Cardiac septum (tissue), 1 donor: ENCODE data around the gene SRP54. TPM values are rescaled to one million over a fixed set of nuclear protein-coding genes. Genes with fewer than 3 reads are reported as not detected.
"Not testable (repeated sequence)": the region's sequence is repeated elsewhere in the genome, so short reads cannot be mapped to it uniquely, and the experiment has no call there.

Experiments used
- DNase-seq: peaks from one replicate; pipeline ENCODE4 v3.0.0-alpha.2; 2020; ENCODE audit warnings: low spot score
- intact Hi-C: fragments of 100-400 bp; cut with DNase I; formaldehyde crosslinking; loops from one replicate; pipeline ENCODE4 v1.14.0; 2022
- total RNA-seq: library from RNA; stranded (reverse); fragmentation: NEBNext Ultra II Directional; extraction: Animal tissue kit (Norgen Biotek cat#: 25700); gene quantifications from one replicate; pipeline ENCODE4 v1.2.1, GENCODE V29; 2021
- donor health status: DM: no; HTN: no; CAD: no.

SRP54 gene
- total RNA-seq, 1 donor from 2014 or later = 33.9 TPM

DNA sequence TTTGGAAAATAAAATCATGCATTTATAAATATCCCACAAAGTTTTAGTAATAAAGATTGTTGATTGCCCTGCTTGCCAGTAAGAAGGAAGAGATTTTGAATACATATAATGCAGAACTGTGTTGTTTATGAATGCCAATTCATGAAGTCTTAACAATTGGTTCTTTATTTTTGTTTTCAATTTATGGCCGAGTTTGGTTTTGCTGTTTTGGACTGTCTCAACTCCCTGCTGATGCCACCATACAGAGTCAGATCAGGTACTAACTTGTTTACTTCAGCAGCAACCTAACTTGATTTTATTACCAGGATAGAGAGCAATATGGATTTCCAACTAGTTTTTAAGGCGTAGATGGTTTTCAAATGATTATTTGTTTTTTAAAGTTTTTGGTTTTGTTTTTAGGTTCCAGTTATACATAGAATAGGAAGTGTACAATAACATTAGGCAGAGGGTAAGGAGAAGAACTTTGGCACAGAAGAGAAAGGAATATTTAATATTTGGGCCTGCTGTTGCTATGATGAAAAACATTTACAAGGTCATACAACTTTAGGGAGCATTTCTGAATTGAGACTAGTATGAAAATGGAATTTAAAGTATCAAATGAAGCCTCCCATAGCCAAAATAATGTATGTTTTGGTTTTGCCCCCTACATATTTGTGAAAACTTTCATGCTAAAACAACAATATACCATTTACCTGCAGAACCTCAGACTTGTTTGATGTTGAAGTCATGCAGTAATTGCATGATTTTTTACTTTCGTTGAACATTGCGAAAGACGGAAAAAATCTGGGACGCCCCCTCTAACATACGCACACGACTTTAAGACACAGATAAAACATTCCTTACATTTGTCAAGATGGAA, 62.4 kb downstream of the SRP54 start:
- no peak for DNase-seq
- intact Hi-C loops = loop anchor here (5.0 to 10.0 kb wide), 3 partner anchors 77 to 370 kb away; partner anchors contain the start of genes PPP2R3C and PRORP

GRCh38 chr14:35045798-35046047, 62.9 kb downstream of the SRP54 start:
- DNase-seq = no peak
- intact Hi-C loops = loop anchor here (5.0 to 10.0 kb wide), 3 partner anchors 77 to 369 kb away; partner anchors contain the start of genes PPP2R3C and PRORP

GRCh38 chr14:35046048-35046750, 63.4 kb downstream of the SRP54 start, which contains the start of gene FAM177A1:
TSS of gene FAM177A1 (plus strand) at chr14:35046272. CDS start at chr14:35046464, 192 bp downstream.
- peak; percentile 99 for DNase-seq
- intact Hi-C loops = loop anchor here (5.0 to 10.0 kb wide), 3 partner anchors 76 to 369 kb away; partner anchors contain the start of genes PPP2R3C and PRORP

DNA sequence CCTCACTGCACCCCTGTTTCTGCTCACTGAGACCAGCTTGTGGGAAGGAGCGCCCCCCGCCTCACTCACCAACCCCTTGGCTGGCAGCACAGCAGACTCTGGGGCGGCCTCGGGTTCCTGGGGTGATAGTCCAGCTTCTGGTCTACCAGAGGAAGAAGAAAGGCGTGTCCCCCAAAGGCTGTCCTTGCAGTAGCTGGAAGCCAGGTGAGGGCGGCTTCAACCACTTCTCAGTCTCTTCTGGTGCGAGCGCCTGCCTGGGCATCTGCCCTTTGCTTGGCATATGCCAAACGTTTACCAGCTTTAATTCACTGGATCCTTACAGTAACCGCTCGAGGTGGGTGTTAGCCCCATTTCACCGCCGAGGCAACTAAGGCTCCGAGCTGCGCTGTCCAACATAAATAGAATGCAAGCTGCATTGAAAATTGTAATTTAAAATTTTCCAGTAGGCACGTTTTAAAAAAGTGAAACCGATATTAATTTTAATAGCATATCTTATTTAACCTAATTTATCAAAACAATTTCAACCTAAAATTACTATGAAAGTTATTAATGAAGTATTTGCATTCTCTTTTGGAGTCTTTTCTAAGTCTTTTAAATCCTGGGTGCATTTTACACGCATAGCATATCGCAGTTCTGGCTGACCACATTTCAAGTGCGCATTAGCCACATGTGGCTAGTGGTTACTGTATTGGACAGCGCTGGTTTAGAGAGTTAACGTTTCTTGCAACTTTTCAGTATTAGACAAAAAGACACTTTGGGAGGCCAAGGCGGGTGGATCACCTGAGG, 64.2 kb downstream of the SRP54 start:
- no peak for DNase-seq
- intact Hi-C loops = loop anchor here (5.0 to 10.0 kb wide), 3 partner anchors 75 to 368 kb away; partner anchors contain the start of genes PPP2R3C and PRORP

- no peak for DNase-seq
- intact Hi-C loops = loop anchor here (5.0 to 10.0 kb wide), 3 partner anchors 74 to 367 kb away; partner anchors contain the start of genes PPP2R3C and PRORP
Observed at GRCh38 chr14:35047976-35048513, 65.3 kb downstream of the SRP54 start.

DNA sequence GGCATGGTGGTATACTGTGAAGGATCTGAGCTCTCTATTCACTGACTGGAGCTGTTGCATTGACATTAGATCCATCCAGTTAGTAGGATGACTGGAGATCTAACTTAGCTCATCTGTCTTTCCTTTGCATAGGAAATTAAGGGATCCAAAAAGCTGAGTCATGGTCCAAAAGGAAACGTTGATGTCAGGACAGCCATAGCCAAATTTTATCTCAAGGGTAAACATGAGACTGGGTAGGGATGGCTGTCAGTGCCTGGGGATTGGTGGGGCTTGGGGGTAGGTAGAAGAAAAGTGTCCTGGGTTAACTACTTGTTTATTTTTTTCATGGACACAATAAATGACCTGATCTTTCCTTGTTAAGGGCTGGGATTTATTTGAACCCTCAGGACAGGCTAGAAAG, 67.9 kb downstream of the SRP54 start:
- no peak for DNase-seq
- intact Hi-C loops = no loop called here

DNA sequence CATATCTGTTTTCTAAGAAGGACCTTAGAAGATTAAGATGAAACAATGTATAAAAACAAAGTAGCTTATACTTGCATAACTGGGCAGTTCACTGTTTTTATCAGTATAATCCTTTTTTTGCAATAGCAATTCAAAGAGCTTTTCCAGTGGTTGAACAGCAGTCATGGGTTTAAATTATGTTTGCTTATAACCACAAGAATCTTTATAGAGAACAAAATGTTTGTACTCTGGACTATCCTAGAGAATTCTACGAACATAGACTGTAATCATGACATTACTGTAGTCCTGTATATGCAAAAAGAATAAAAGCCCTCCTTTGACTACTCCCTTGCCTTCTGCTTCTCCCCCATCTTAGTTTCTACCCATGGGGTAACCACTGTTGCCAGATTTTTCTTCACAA, 69.0 kb downstream of the SRP54 start:
- no peak for DNase-seq
- intact Hi-C loops = no loop called here

DNA sequence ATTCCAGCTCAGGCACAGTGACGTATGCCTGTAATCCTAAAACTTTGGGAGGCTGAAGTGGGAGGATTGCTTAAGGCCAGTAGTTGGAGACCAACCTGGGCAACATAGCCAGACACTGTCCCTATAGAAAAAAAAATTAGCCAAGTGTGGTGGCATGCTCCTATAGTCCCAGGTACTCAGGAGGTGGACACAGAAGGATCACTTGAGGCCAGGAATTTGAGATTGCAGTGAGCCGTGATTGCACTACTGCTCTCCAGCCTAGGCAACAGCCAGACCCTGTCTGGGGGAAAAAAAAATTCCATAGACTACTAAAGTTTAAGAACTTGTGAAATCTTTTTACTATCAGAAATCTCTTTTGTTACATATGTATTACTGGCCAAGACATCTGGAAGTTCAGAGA, 69.8 kb downstream of the SRP54 start:
- no peak for DNase-seq
- intact Hi-C loops = no loop called here

- DNase-seq = peak; percentile 81
- intact Hi-C loops = loop anchor here (5.0 kb wide), 1 partner anchor 61 kb away; the partner anchor contains the start of genes PPP2R3C and PRORP
Observed at GRCh38 chr14:35061113-35061791, 78.5 kb downstream of the SRP54 start.

DNA sequence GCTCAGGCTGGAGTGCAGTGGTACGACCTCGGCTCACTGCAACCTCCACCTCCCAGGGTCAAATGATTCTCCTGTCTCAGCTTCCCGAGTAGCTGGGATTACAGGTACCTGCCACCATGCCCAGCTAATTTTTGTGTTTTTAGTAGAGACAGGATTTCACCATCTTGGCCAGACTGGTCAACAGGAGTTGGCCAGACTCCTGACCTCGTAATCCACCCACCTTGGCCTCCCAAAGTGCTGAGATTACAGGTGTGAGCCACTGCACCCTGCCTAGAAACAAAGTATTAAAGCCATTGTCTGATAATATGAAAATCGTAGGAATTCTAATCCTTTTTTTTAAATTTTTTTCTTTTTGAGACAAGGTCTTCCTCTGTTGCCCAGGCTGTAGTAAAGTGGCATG, 82.9 kb downstream of the SRP54 start:
- intact Hi-C loops, DNase-seq: not testable (repeated sequence)

DNA sequence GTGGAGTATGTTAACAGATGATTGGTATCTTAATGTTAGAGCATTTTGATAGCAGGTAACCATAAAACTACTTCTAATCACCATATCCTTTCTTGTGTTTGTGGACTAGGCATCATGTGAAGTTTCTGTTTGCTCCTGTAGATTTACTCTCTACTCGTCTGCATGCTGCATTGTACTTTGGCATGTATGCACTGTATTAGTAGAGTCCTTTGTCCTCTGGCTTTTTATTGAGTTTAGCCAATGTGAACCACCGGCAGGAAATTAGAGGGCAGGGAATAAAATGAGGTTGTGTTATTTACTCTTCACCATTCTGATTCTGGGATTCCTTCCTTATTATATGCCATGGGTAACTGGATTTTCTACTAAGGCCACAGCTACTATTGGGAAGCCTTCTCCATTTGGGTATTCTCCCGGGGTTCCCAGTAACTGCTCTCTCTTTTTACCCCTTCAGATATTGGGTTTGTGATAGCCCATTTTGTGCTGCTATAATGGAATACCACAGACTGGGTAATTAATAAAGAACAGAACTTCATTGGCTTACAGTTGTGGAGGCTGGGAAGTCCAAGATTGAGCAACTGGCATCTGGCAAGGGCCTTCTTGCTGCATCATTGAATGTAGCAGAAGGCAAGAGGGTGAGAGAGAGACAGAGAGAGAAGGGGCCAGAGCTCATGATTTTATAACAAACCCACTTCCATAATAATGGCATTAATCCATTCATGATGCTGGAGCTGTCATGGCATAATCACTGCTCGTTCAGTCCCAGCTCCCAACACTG, 85.6 kb downstream of the SRP54 start:
- intact Hi-C loops = no loop called here
- DNase-seq = no peak

DNA sequence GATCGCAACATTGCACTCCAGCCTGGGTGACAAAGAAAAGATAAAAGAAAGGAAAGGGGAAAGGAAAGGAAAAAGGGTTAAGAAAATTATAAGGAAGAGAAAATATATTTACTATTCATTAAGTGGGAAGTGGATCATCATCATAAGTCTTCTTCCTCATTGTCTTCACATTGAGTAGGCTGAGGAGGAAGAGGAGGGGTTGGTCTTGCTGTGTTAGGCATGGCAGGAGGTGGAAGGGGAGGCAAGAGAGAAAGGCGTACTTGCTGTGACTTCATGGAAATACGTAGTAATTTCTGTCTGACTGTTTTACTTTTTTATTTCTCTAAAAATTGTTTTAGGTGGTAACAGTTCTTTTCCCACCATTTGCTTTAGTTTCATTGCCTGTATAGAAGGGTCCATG, 89.4 kb downstream of the SRP54 start:
- no peak for DNase-seq
- intact Hi-C loops = no loop called here

DNA sequence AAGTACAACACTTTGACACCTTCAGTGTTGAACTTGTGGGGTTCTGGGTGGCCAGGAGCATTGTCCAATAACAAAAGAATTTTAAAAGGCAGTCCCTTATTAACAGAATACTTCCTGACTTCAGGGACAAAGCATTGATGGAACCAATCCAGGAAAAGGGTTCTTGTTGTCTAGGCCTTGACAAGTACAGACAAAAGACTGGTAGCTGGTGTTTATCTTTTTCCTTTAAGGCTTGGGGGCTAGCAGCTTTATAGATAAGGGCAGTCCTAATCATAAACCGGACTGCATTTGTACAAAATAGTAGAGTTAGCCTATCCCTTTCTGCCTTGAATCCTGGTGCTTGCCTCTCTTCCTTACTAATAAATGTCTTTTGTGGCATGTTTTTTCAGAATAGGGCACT, 90.7 kb downstream of the SRP54 start:
- no peak for DNase-seq
- intact Hi-C loops = no loop called here

DNA sequence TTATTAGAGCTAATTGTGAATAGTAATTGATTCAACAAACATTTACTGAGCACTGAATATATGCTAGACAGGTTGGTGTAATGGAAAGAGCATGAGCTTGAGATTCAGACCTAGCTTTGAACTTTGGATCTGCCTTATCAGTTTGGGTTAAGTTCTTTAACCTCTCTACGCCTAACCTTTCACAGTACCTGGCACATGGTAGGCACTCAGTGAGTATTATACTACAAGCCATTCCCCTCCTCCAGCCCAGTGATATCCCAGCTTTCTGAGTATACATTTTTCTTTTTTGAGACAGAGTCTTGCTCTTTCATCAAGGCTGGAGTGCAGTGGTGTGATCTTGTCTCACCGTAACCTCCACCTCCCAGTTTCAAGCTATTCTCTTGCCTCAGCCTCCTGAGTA, 95.3 kb downstream of the SRP54 start:
- intact Hi-C loops = no loop called here
- no peak for DNase-seq
